Measurements from ENCODE around the gene GTF3C4. TPM values are rescaled to one million over a fixed set of nuclear protein-coding genes. Genes with fewer than 3 reads are reported as not detected.
A peak's percentile ranks its signal among the peaks of the same experiment; 100 is the strongest.

GTF3C4 gene
- total RNA-seq, 1 donor from 2014 or later, result 13.9 TPM

DNA sequence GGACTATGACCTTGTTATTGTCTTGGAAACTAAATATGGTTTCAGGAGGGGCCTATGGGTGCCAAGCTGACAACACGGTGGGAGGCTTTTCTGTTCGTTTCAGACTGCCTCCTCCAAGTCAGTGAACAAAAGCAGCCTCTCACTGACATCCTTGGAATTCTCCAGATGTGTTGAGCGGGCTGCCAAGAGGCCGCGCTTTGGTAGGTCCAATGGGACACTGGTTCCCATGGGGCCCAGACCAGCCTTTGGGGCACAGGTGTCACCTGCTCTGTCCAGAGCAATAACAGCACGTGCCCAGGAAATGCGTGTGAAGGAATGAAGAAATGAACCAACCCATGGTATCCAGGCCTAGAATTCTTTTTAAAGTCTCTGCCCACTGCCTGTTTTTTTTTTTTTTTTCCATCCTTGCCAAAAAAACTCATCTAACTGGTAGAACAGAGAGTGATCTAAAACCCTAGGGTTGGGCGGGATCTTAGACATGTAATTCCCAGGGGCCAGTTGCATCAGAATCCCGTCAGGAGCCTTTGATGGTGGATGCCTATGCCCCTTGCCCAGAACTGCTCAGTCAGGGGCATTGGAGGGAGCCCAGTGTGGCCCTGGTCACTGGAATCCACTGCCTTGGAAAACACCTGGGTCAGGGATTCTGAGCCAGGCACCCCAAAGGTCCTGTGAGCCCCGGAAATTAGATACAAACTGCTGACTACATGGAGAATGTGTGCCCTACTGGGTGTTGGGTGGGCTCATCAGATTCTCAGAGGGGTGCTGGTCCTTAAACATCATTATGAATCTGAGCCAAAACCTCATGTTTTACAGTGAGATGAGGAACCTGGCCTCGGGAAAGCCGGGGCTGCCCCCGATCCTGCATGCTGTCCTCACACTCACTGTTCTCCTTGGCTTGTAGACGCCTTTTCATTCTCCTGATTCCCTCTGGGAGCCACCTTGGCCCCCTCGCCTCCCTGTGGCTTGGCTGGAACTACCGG, 60.1 kb downstream of the GTF3C4 start:
- no peak for DNase-seq (ENCODE audit: low read depth)

DNA sequence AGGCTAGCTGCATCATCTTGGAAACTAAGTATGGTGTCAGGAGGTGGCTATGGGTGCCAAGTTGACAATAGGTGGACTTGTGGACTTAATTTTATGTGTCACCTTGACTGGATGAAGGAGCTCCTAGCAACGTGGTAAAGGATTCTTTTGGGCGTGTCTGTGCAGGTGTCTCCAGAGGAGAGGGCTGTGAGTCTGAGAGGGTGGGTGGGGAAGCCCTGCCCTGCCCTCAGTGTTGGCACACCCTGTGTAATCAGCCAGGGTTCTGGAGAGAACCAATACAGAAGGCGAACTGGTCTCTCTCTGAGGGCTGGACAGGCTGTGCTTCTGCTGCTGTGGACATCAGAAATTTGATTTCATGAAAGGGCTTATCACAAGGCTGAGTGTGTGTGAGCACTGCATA, 61.0 kb downstream of the GTF3C4 start:
- no peak for DNase-seq (ENCODE audit: low read depth)

DNA sequence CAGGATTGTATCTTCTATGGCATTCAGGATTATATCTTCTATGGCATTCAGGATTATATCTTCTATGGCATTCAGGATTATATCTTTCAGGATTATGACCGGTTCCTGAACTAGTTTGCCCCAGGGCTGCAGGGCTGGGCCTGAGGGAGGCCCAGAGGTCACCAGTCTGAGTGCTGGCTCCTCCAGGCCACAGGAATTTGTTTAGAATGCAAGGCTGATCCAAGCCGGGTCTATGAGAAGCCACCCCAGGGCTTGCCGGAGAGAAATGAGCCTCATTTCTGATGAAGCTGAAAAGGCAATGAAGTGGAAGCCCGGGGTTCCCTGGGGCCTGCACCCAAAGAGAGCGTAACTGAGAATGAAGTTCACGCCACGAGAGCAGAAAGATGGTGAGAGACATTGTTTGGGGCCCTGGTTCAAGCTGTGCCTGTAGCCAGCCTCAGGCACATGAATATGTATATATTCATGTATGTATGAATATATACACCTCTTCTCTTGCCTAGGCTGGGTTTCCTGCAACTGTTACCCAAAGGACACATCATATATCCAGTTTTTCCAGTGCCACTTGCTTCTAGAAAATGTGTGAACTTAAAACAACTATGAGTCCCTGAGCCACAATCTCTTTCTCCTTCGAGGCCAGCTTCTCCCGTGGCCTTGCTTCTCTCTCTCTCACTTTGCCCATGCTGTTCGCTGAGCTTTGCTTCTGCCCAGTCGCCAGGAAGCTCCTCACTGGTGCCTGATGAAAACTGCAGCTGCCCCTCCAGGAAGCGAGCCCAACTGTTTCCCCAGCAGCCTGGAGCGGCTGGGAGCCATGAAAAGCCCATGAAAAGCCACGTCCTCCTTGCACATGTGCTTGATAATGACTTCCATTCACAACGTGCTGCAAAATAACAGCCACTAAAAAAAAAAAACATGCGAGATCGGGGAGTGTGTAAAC, 62.3 kb downstream of the GTF3C4 start:
- peak; percentile 8 for DNase-seq (ENCODE audit: low read depth)

DNA sequence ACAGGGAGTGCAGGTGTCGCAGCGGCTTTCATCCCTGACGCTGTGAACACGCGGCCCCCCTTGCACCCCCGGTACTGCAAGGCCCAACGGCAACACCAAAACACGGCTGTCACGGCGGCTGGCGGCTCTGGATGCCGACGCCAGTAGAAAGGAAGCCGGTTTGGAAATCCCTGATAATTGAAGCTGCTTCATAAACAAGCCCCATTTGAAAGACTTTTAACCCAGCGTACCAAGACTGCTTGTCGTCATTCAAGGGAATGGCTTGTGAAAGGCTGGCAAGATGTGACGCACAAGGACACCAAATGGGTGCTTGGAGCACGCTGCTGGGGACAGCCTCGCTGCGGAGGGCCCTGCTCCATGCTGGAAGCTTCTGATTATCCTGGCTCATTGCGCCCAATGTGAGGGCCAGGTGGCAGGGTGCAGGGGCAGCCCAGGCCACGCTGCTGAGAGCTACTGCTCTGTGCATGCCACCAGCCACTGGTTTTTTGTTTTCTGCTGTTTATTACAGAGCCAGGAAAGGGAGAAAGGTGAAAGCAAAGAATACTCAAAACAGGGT, 63.1 kb downstream of the GTF3C4 start:
- no peak for DNase-seq (ENCODE audit: low read depth)

DNA sequence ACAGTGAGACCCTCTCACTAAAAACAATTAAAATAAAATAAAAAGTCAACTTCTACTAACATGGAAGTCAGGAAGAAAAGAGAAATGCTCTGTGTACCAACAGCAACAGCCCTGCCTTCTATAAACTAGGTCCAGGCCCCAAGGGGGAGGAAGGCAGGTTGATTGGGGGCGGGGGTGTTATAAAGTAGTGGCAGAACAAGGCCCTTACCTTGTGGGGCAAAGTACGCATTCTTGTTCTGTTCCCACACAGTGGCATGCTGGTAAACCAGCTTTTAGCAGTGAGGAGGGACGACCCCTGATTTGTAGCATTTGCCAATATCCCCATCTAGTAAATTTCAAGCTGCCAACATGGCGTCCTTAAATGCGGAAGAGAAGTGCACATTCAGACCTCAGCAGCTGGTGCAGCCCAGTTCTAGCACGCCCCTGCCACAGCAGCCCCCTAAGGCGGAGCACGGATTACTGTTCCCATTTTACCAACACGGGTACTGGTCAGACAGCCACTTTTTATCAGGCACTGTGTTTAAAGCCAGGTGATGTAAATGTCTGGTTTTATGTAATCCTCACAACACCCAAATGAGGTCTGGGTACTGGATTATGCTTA, 69.5 kb downstream of the GTF3C4 start:
- no peak for DNase-seq (ENCODE audit: low read depth)

DNA sequence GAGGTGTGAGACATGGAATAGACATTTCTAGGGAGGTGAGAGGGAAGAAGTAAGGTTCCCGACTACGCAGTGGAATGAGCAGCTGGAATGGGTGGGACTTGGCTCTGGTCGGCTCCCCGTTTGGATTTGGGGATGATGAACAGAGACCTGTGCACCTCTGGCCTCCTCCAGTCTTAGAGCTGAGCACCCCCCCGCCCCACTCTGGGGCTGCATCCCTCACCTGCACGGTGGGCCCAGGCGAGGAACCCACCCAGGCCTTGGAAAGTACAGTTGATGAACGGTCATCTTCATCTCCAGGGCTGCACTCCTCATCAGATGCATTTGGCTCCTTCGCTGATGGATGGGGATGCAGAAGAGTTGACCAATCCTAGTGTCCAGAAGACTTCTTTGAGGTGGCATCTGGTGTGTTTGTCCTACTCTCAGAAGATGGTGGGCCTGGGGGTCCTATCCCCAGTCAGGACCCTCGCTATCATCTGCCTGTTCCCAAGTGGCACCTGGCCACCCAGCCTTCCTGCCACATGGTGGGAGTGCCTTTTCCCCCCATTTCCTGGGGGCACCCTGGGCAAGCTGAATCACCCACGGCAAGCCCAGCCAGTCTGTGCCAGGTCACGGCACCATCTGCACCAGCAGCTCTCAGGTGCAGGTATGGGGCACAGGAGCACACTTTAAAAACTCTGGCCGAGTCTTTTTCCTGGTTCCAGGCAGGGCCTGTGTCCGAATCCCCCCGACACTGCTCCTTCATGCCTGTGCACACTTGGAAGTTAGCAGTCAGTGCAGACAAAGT, 70.5 kb downstream of the GTF3C4 start:
- no peak for DNase-seq (ENCODE audit: low read depth)

DNA sequence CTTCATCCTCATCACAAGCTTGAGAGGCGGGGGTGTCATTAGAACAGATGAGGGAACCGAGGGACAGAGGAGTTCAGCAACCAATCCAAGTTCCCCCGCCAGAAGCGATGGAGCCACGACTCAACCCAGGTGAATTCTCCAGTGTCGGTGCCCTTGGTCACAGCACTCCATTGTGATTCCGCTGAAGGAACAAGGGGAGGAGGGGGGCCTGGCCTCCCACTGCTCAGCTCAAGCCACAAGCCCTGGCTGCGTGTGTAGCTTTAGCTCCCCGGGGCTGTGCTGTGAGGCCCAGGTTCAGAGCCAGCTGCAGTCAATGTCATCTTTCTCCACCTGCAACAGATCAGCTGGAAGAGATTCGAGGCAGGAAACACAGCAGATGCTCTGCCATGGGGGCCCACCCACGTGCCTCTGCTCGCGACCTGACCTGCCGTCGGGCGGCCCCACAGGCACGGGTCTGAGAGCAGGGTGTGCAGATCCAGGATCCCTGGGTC, 72.6 kb downstream of the GTF3C4 start:
- no peak for DNase-seq (ENCODE audit: low read depth)

DNA sequence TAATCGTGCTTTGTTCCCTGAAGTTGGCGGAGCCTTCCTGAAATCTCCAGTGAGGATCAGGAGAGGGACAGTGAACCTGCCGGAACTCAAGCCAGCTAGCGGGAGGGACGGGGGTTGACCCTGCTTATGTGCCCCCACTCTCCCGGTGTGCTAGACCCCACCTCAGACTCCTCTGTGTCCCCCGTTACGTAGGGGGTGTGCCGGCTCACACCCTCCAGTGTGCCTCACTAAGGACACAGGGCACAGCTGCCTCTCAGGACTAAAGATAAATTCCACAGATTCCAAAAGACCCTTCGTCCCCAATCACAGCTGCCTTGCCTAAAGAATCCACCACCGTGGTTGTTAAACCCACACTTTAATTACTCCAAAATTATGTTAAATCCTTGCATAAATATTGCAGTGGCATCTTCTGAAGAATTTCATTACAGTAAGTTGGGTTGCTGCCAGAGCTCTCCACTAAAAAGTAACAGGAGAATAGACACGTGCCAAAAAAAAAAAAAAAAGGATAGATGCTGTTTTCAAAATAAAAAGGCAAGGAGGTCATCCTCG, 73.7 kb downstream of the GTF3C4 start:
- DNase-seq (ENCODE audit: low read depth), result no peak

Other genes starting within 250 kb of the GTF3C4 start
- gene BARHL1, start 87.9 kb upstream of the GTF3C4 start, total RNA-seq, result not detected in 2 replicates
- 13.7 and 14.3 TPM in 2 replicates for gene DDX31, start 481 bp upstream of the GTF3C4 start, total RNA-seq
- 0.13 and 0.16 TPM in 2 replicates for gene AK8, start 207.8 kb downstream of the GTF3C4 start, total RNA-seq
- 1.7 and 3.5 TPM in 2 replicates for gene SPACA9, start 208.4 kb downstream of the GTF3C4 start, total RNA-seq

Data from myocyte (in vitro differentiated cells).